Small intestine (tissue), 7 donors: ENCODE data around the gene PURB. TPM values are rescaled to one million over a fixed set of nuclear protein-coding genes. Genes with fewer than 3 reads are reported as not detected.
"Not testable (repeated sequence)": the region's sequence is repeated elsewhere in the genome, so short reads cannot be mapped to it uniquely, and the experiment has no call there.

ENCODE experiments used
- DNase-seq, 2 donors: peaks; one replicate each; pipeline versions ENCODE4 v3.0.0 to v3.0.0-alpha.2; 2013
- FAIRE-seq: peaks from 2 replicates; lab custom pipeline; 2012; peaks lifted over from hg19 to GRCh38; lab: Jason Lieb, UNC
- H3K27ac ChIP-seq, 3 donors: one replicate each; pipeline ENCODE4 v1.5.1; 2013; ENCODE audit warnings: low read length in 2 of 3, mild to moderate bottlenecking in 2 of 3, control low read depth in 1 of 3, inconsistent platforms in 1 of 3, low read depth in 1 of 3, moderate library complexity in 1 of 3
- H3K27me3 ChIP-seq, 3 donors: one replicate each; pipeline ENCODE4 v1.6.1; 2013; ENCODE audit warnings: low read length in 3 of 3, inconsistent platforms in 1 of 3; ENCODE audit not compliant: control insufficient read depth in 3 of 3, insufficient read depth in 3 of 3
- H3K36me3 ChIP-seq, 3 donors: one replicate each; pipeline ENCODE4 v1.6.1; 2013; ENCODE audit warnings: low read length in 3 of 3, inconsistent platforms in 1 of 3, low read depth in 1 of 3, mild to moderate bottlenecking in 1 of 3, moderate library complexity in 1 of 3; ENCODE audit not compliant: control insufficient read depth in 3 of 3, insufficient read depth in 2 of 3
- H3K4me1 ChIP-seq, 3 donors: one replicate each; pipeline ENCODE4 v1.6.1; 2013; ENCODE audit warnings: low read length in 2 of 3, inconsistent platforms in 1 of 3, low read depth in 1 of 3, mild to moderate bottlenecking in 1 of 3, moderate library complexity in 1 of 3; ENCODE audit not compliant: control insufficient read depth in 3 of 3, insufficient read depth in 2 of 3
- H3K4me3 ChIP-seq, 3 donors: one replicate each; pipeline ENCODE4 v1.5.1; 2013; ENCODE audit warnings: low read length in 3 of 3, control low read depth in 1 of 3, inconsistent platforms in 1 of 3, low read depth in 1 of 3, mild to moderate bottlenecking in 1 of 3, moderate library complexity in 1 of 3
- H3K9me3 ChIP-seq, 2 donors: one replicate each; pipeline ENCODE4 v1.6.1; 2013; ENCODE audit warnings: low read depth in 1 of 2, low read length in 1 of 2; ENCODE audit not compliant: control insufficient read depth in 2 of 2, insufficient read depth in 1 of 2
- WGBS, 3 donors: extraction: QIAGEN DNeasy Blood & Tissue Kit; methylation state at CpG; one replicate each; pipeline ENCODE4 v1.1.7; 2013; 5-methylcytosine and 5-hydroxymethylcytosine counted together
- polyA plus RNA-seq, 4 donors: library from polyadenylated mRNA; stranded (reverse) in 3 of 4; unstranded in 1 of 4; fragments of 200-250 nt in 3 of 4; fragments of 120-200 nt in 1 of 4; gene quantifications; one replicate each; pipeline versions ENCODE4 v1.2.1 to v1.2.3, GENCODE V29; 2013
- donor health status: healthy with polysubstance abuse.
- donor health status: control.
- donor health status: control.
- donor health status: Bipolar disorder and iron deficiency.
- donor health status: healthy.

PURB gene
- polyA plus RNA-seq, 4 donors: 4.1 to 20.9 (median 6.3) TPM

- 0 to 1% (median 1%) methylated on average over 12 of the region's 12 CpGs for WGBS, 3 donors
- Histone ChIP-seq H3K4me1 (peaks cover 0 to 2% (median 0%) of the 10 kb centered on the region in 3 donors), H3K4me3 (peak overlapping the region; percentile 62 to 89 (median 75)), H3K27me3 (no peaks in the 10 kb centered on the region), H3K9me3 (no peaks in the 10 kb centered on the region), H3K36me3 (peaks cover 0 to 9% (median 0%) of the 10 kb centered on the region in 3 donors), H3K27ac (peak overlapping the region; percentile 93 to 99 (median 97))
- no peak for FAIRE-seq
- DNase-seq: no peak
Observed at GRCh38 chr7:44846816-44847508, 38.4 kb downstream of the PURB start.

- H3K27me3 ChIP-seq, H3K4me1 ChIP-seq, DNase-seq, H3K9me3 ChIP-seq, FAIRE-seq: not testable (repeated sequence)
- peak overlapping the region in 2 of 3 donors; percentile 38 to 97 for H3K27ac ChIP-seq
- H3K4me3 ChIP-seq: peak overlapping the region in 2 of 3 donors; percentile 75 to 89
- H3K36me3 ChIP-seq: peaks cover 0 to 12% (median 0%) of the 10 kb centered on the region in 3 donors
- 4 to 25% (median 12%) methylated on average over 11 of the region's 11 CpGs for WGBS, 3 donors
Observed at GRCh38 chr7:44846390-44846789, 38.9 kb downstream of the PURB start.

- Histone ChIP-seq H3K4me3 (no peak overlapping the region), H3K27me3 (no peaks in the 10 kb centered on the region), H3K27ac (no peak overlapping the region), H3K4me1 (peaks cover 0 to 2% (median 0%) of the 10 kb centered on the region in 3 donors), H3K9me3 (no peaks in the 10 kb centered on the region), H3K36me3 (peaks cover 0 to 17% (median 5%) of the 10 kb centered on the region in 3 donors)
- DNase-seq: no peak
- no peak for FAIRE-seq
Observed at GRCh38 chr7:44845451-44845850, 39.9 kb downstream of the PURB start.

GRCh38 chr7:44843440-44843839, 41.9 kb downstream of the PURB start:
- not testable (repeated sequence) for H3K27me3 ChIP-seq, H3K4me1 ChIP-seq, H3K27ac ChIP-seq, H3K9me3 ChIP-seq, H3K4me3 ChIP-seq, FAIRE-seq, DNase-seq
- peaks cover 2 to 30% (median 7%) of the 10 kb centered on the region in 3 donors for H3K36me3 ChIP-seq
- 94 to 97% (median 96%) methylated on average over 5 of the region's 5 CpGs for WGBS, 3 donors

- H3K9me3 ChIP-seq, H3K27me3 ChIP-seq, FAIRE-seq, H3K4me1 ChIP-seq, H3K4me3 ChIP-seq, H3K27ac ChIP-seq, DNase-seq: not testable (repeated sequence)
- H3K36me3 ChIP-seq: peaks cover 2 to 33% (median 7%) of the 10 kb centered on the region in 3 donors
- 79 to 90% (median 88%) methylated on average over 7 to 8 of the region's 8 CpGs for WGBS, 3 donors
Observed at GRCh38 chr7:44842675-44843074, 42.7 kb downstream of the PURB start.

GRCh38 chr7:44838751-44839150, 46.6 kb downstream of the PURB start:
- DNase-seq (no peak), FAIRE-seq (no peak)
- 58 to 68% (median 61%) methylated on average over 2 of the region's 2 CpGs for WGBS, 3 donors

GRCh38 chr7:44827567-44827966, 57.8 kb downstream of the PURB start:
- DNase-seq (no peak), FAIRE-seq (no peak)
- 82 to 89% (median 88%) methylated on average over 3 of the region's 3 CpGs for WGBS, 3 donors

More at GRCh38 chr7:44838751-44839150, 46.6 kb downstream of the PURB start:
- H3K4me3 ChIP-seq: no peak overlapping the region
- H3K27me3 ChIP-seq: no peaks in the 10 kb centered on the region
- H3K36me3 ChIP-seq: peaks cover 2 to 47% (median 9%) of the 10 kb centered on the region in 3 donors
- no peaks in the 10 kb centered on the region for H3K9me3 ChIP-seq
- no peak overlapping the region for H3K27ac ChIP-seq
- no peaks in the 10 kb centered on the region for H3K4me1 ChIP-seq

More at GRCh38 chr7:44827567-44827966, 57.8 kb downstream of the PURB start:
- H3K27me3 ChIP-seq: no peaks in the 10 kb centered on the region
- no peak overlapping the region for H3K4me3 ChIP-seq
- peaks cover 7 to 28% (median 16%) of the 10 kb centered on the region in 3 donors for H3K36me3 ChIP-seq
- H3K9me3 ChIP-seq: no peaks in the 10 kb centered on the region
- no peaks in the 10 kb centered on the region for H3K4me1 ChIP-seq
- H3K27ac ChIP-seq: no peak overlapping the region
